HG03196 (cell line): ENCODE results near the gene HPGDS.
"Not testable (repeated sequence)": the region's sequence is repeated elsewhere in the genome, so short reads cannot be mapped to it uniquely, and the experiment has no call there.

Experiments
- ATAC-seq: cut with Tn5 transposase; IDR thresholded peaks from one replicate; pipeline ENCODE4 v1.9.1; 2021; ENCODE audit not compliant: unreplicated experiment

HPGDS gene

GRCh38 chr4:94342694-94343093, at the start of gene HPGDS:
Gene HPGDS, minus strand, starts transcription at chr4:94342836. Its CDS starts 8,207 bp downstream, at chr4:94334629.
- no peak for ATAC-seq

GRCh38 chr4:94390804-94391410, 48.3 kb upstream of the HPGDS start:
- no peak for ATAC-seq

GRCh38 chr4:94389595-94390267, 47.1 kb upstream of the HPGDS start:
- ATAC-seq: no peak

- not testable (repeated sequence) for ATAC-seq
Observed at GRCh38 chr4:94387965-94388364, 45.3 kb upstream of the HPGDS start.

GRCh38 chr4:94385452-94385851, 42.8 kb upstream of the HPGDS start:
- not testable (repeated sequence) for ATAC-seq

- not testable (repeated sequence) for ATAC-seq
Observed at GRCh38 chr4:94382891-94383290, 40.3 kb upstream of the HPGDS start.

- no peak for ATAC-seq
Observed at GRCh38 chr4:94378047-94378446, 35.4 kb upstream of the HPGDS start.

- no peak for ATAC-seq
Observed at GRCh38 chr4:94377294-94377693, 34.7 kb upstream of the HPGDS start.

GRCh38 chr4:94375364-94375763, 32.7 kb upstream of the HPGDS start:
- no peak for ATAC-seq

GRCh38 chr4:94373752-94374151, 31.1 kb upstream of the HPGDS start:
- ATAC-seq: no peak

GRCh38 chr4:94372991-94373390, 30.4 kb upstream of the HPGDS start:
- ATAC-seq: no peak

GRCh38 chr4:94372228-94372978, 29.8 kb upstream of the HPGDS start:
- ATAC-seq: no peak

GRCh38 chr4:94371290-94371689, 28.7 kb upstream of the HPGDS start:
- ATAC-seq: no peak

GRCh38 chr4:94370533-94371254, 28.1 kb upstream of the HPGDS start:
- ATAC-seq: no peak

- no peak for ATAC-seq
Observed at GRCh38 chr4:94369046-94369445, 26.4 kb upstream of the HPGDS start.

- no peak for ATAC-seq
Observed at GRCh38 chr4:94368459-94368858, 25.8 kb upstream of the HPGDS start.

GRCh38 chr4:94365304-94365703, 22.7 kb upstream of the HPGDS start:
- no peak for ATAC-seq

GRCh38 chr4:94364527-94364926, 21.9 kb upstream of the HPGDS start:
- ATAC-seq: no peak

GRCh38 chr4:94363136-94363655, 20.6 kb upstream of the HPGDS start:
- ATAC-seq: no peak

- ATAC-seq: no peak
Observed at GRCh38 chr4:94359838-94360237, 17.2 kb upstream of the HPGDS start.

- ATAC-seq: no peak
Observed at GRCh38 chr4:94359221-94359620, 16.6 kb upstream of the HPGDS start.
